Measurements from ENCODE around the gene DLGAP4.

The DLGAP4 gene

DNA sequence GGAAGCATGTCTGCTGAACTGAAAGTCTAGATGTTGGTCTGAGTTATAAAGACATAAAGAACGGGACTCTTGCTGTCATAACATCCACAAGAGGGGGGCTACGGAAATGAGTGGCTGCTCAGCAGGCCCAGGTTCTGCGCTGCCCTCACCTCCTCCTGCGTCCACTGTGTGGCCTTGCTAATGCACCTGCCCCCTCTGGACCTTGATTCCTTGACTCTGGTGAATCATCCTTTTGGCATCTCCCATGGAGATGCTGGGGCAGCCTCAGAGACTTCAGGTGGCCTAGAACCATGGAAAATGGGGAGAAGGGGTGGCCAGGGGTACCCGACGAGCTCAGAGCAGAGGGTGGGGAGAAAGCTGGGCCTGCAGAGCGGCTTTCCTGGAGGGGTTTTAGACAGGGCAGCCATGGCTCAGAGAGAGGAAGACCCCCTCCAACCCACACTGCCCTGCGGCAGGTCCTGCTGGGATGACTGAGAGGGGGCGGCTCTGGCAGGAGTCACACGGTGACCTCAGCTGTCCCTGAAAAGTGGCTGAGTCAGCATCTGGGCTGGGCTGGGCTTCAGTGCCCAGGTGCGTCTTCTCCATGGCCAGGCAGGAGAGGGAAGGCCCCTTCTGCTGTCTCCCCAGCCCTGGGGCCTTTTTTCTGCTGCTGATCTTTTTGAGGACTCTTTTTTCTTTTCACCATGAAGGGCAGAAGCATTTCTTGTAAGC lies 46.9 kb downstream of the DLGAP4 start:
- H3K4me3 ChIP-seq (ENCODE audit: control insufficient read depth, low read depth, low read length) = no peak overlapping the region
- TF ChIP-seq CTCF (conservative IDR thresholded peaks at IDR 0.05; ENCODE audit: control insufficient read depth, insufficient read depth, low read depth, low read length) = no peak
- no peak for DNase-seq (ENCODE audit: low read depth)

DNA sequence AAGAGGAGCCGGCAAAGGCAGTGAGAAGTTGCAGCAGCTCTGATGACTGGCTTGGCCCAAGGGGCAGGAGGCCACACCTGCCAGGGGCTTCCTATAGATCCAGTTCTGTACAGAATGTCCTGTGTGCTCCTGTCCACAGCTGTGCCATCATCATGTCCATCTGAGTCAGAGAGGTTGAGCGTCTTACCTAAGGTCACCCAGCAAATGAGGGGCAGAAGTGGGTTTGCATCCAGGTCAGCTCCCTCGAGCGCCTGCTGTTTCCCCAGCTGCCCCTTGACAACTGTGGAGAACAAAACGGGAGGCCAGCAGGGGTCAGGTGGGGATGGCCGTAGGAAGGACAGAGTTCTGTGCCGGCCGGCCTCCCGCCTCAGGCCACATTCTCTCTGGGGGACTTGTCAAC lies 47.6 kb downstream of the DLGAP4 start:
- TF ChIP-seq CTCF (conservative IDR thresholded peaks at IDR 0.05; ENCODE audit: control insufficient read depth, insufficient read depth, low read depth, low read length) = no peak
- no peak overlapping the region for H3K4me3 ChIP-seq (ENCODE audit: control insufficient read depth, low read depth, low read length)
- no peak for DNase-seq (ENCODE audit: low read depth)

GRCh38 chr20:36355469-36356171 lies 49.5 kb downstream of the DLGAP4 start:
- peak; percentile 5 for DNase-seq (ENCODE audit: low read depth)
- TF ChIP-seq CTCF (conservative IDR thresholded peaks at IDR 0.05; ENCODE audit: control insufficient read depth, insufficient read depth, low read depth, low read length) = no peak
- H3K4me3 ChIP-seq (ENCODE audit: control insufficient read depth, low read depth, low read length) = no peak overlapping the region

DNA sequence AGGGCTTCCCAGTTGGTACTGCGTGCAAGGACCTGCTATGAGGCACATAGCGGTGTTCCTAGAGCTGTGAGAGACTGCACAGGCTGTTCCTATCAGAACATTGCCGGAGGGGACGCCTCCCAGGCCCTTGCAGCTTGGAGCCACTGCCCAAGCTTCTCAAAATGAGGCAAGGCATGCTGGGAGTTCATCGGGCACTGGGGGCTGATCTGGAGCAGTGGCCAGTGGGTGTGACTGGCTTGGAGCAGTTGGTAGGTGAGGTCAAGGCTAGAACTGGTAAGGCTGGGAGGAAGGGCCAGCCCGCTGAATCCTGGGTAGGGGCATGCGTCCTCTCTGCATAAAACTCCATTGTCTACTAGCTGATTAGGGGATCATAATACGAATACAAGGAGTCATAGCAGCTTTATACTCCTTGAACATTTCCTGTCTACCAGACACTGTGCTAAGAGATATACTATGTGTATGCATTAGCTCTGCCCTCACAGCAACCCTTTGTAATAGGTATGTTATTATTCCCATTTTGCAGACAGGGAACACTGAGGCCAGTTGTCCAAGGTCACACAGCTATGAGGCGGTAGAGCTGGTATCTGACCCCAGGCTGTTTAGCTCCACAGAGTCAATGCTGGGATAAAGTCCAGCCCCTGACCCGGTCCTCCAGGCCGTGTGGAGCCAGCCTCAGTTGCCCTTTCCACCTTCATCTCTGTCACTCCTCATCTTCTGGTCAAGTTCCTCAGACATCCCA lies 53.7 kb downstream of the DLGAP4 start:
- no peak overlapping the region for H3K4me3 ChIP-seq (ENCODE audit: control insufficient read depth, low read depth, low read length)
- TF ChIP-seq CTCF (conservative IDR thresholded peaks at IDR 0.05; ENCODE audit: control insufficient read depth, insufficient read depth, low read depth, low read length) = no peak
- no peak for DNase-seq (ENCODE audit: low read depth)

DNA sequence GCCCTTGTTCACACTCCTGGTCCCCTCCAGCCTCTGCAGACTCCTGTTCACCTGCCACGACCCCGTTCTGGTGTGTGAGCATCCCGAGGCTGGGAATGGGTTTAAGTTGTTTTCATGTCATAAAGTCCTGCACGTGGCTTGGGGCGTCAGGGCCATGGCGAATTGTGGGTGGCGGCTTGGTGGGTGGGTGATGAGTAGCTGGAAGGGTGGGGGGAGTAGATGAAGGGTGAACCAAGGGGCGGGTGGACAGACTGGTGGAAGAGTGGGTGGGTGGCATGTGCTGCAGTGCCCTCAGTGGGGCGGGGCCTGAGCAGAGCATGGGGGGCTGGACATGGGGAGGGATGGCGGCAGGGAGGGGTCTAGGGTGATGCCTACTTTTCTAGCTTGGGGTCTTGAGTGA lies 54.3 kb downstream of the DLGAP4 start:
- H3K4me3 ChIP-seq (ENCODE audit: control insufficient read depth, low read depth, low read length) = no peak overlapping the region
- DNase-seq (ENCODE audit: low read depth) = no peak
- no peak for TF ChIP-seq CTCF (conservative IDR thresholded peaks at IDR 0.05; ENCODE audit: control insufficient read depth, insufficient read depth, low read depth, low read length)

GRCh38 chr20:36361406-36361805 lies 55.3 kb downstream of the DLGAP4 start:
- DNase-seq (ENCODE audit: low read depth) = no peak
- H3K4me3 ChIP-seq (ENCODE audit: control insufficient read depth, low read depth, low read length) = no peak overlapping the region
- TF ChIP-seq CTCF (conservative IDR thresholded peaks at IDR 0.05; ENCODE audit: control insufficient read depth, insufficient read depth, low read depth, low read length) = no peak
